HG03095 (cell line): ENCODE measurements around the gene SMIM9.
"Not testable (repeated sequence)": the region's sequence is repeated elsewhere in the genome, so short reads cannot be mapped to it uniquely, and the experiment has no call there.

Experiments used
- ATAC-seq: cut with Tn5 transposase; IDR thresholded peaks from one replicate; pipeline ENCODE4 v1.9.1; 2021; ENCODE audit warnings: moderate library complexity; ENCODE audit not compliant: unreplicated experiment

SMIM9 gene

DNA sequence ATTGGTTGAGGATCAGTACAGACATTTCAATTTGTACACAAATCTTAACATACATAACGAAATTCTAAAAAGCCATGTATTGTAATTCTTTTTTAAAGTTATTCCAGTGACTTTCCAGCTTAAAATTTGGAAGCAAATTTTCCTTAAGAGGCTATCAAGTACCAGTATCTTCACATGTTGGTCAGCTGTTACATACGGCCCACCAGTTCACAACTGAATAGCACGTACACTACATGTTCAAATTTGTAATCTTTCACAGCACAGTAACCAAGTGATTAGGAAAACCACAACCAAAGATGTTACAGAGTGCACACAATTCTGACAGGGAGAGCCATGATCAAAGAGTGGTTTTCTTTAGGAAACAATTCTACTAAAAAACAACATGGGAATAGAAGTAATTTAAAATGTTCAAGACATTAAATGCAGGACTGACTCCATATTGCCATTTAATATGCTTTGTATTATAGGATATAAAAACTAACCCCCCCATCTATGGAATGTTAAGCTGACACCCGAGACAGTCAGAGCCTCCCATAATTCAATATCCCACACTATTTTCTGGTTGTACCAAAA lies 18.1 kb downstream of the SMIM9 start:
- ATAC-seq = not testable (repeated sequence)

DNA sequence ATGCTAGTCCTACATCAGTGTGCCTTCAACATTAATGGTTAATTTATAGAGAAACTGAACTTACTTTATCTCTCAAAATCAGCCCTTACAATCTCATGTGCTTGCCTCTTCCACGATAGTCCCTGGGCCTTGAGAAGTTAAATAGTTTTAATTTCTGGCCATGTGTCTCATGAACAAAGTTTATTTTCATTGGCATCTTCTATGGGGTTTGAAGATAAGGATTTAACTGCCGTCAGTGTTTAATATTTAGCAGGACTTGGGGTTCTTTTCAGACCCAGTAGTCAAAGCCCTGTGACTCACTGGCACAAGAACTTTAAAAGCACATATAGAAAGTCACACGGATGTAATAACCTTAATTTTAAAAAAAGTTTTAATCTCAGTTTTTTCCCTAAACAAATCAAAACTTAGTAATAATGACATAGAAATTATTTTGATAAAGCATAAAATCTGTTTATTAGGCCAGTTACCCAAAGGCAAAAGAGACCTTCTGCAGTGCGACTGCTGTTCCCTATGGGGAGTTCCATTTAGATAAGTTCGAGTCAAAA lies 19.1 kb downstream of the SMIM9 start:
- ATAC-seq = no peak

DNA sequence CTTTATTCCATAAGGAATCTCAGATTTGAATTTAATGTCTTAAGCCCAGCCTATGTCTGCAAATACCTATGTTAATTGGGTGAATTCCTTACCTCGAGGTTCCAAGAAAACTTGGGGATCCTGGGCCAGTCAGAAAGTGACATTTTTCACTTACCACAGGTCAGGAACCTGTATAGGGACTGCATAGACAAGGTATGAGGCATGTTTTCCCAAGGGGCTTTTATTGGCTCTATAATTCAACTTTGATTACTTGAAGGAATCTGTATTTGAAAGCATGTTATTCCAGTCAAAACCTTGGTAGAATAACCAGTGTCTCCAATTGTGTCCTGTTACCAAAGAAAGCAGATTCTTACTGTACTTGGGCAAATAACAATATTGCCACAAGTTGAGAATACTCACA lies 20.7 kb downstream of the SMIM9 start:
- no peak for ATAC-seq

DNA sequence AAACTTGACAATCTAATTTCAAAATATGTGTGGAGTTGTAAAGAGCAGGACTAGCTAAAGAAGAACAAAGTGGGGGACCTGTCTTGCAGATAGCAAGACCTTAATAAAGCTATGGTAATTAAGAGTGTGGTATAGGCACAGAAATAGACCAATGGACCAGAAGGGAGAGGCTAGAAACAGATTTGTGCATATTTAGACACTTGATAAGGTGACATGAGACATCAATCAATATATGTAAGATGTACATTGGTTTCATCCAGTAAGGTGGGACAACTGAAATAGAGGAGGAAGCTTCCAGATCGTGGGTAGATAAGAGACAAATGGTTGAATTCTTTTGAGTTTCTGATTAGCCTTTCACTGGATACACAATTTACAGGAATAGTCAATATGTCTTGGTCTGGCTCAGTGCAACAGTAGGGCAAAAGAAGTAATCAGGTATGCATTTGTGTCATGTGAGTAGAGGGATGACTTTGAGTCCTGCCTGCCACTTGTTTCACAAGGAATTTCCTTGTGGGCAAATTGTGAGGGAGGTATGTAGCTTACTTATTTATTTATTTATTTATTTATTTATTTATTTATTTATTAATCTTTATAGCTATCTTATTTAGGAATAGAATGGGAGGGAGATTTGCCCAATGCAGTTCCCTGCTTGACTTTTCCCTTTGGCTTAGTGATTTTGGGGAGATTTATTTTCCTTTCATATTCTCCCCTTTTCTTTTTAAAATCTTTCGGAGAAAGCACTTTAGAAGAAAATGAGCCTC lies 21.9 kb downstream of the SMIM9 start:
- no peak for ATAC-seq

DNA sequence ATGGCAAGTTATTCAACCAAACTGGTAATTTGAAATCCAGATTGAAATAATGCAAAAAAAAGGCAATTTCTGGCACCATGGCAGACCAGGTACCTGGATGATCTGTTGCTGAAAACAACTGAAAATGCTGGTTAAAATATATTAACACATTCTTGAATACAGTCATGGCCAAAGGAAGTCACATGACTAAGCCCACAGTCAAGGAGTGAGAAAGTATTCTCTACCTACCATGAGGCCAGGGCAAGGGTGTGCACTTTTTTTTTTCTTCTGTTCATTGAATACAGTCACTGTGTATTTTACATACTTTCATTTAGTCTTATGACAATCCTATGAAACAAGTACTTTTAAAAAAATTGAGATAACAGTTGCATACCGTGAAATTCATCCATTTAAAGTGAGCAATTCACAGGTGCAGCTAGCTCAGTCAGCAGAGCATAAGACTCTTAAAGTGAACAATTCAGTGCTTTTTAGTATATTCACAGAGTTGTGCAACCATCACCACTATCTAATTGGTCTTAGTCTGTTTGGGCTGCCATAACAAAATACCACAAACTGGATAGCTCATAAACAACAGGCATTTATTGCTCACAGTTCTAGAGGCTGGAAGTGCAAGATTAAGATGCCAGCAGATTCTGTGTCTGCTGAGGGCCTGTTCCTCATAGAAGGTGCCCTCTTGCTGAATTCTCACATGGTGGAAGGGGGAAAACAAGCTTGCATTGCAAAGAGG lies 24.4 kb downstream of the SMIM9 start:
- no peak for ATAC-seq

DNA sequence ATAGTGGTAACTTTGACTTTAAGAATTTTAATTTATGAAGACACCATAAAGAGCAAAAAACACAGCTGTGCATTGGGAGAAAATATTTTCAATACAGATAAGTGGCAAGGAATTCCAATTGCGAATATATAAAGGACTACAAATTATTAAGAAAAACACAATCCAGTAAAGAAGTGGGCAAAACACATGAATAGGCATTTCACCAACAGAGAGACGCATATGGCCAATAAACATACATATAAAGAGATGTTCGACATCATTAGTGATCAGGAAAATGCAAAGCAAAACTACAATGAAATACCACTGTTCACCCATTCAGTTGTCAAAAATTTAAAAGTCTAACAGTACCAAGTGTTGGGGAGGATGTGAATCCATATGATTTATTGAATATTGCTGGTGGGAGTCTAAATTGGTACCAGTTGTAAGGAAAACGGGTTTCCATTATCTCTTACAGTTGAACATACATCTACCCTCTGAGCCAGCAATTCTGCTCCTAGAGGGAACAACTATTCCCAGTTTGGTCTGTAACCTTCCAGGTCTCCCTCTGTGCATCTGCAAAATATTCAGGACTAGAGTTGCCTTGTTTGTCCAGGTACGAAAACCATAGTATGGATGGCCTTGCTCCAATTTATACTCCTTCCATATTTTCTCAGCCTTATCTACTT lies 27.5 kb downstream of the SMIM9 start:
- no peak for ATAC-seq

DNA sequence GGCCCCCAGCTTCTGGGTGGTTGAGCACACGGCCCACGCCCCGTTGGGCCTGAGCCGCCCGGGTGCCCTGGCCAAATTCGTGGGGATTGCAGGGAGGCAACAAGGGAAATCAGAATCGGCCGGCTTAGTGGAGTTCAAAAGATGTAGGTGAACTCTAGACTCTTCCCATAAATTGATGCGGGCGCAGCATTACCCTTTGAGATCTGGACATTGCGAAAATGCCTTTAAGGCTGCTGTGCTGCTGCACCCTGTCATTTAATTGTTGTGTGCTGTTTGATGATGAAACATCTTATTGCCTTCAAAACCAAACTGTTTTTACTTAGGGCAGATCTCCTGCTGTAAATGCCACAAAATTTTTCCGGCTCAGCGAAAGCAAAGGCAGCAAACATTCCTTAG lies 28.8 kb downstream of the SMIM9 start:
- ATAC-seq = peak; percentile 11

DNA sequence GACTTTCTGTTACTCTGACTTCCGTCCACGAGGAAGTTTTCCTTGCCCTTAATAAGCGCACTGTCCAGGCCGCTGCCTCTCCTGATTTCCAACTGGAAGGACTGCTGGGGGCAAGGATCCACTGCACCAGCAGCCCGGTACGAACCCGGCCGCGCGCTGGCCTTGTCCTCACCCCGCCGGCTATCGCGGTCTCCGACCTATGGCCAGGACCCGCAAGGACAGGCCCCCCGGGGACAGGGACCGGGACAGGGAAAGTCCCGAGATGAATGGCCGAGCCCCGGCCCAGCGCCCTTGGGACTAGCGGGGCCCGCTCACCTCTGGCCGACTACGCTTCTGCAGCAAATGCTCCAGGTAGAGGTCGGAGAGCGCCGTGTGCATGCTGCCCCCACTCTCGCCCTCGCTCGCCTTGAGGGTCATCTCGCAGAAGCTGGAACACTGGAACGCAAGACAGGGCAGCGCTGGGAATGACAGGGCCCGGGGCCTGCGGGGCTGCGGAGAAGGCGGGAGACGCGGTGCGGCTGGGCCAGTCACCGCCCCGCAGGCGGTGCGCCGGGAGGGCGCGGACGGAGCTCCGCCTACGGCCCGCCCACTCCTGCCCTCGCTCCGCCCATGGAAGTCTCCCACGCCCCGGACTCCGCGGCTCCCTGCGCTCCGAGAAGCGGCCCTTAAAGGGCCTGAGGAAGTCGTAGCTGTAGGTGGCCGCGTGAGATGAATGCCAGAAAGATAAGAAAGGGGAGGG lies 29.3 kb downstream of the SMIM9 start, which contains the start of gene MPP1:
Gene MPP1 (minus strand): TSS at position 529 of the 739 bp plus-strand sequence. CDS start 112 bp downstream, at position 417.
- peak; percentile 97 for ATAC-seq

DNA sequence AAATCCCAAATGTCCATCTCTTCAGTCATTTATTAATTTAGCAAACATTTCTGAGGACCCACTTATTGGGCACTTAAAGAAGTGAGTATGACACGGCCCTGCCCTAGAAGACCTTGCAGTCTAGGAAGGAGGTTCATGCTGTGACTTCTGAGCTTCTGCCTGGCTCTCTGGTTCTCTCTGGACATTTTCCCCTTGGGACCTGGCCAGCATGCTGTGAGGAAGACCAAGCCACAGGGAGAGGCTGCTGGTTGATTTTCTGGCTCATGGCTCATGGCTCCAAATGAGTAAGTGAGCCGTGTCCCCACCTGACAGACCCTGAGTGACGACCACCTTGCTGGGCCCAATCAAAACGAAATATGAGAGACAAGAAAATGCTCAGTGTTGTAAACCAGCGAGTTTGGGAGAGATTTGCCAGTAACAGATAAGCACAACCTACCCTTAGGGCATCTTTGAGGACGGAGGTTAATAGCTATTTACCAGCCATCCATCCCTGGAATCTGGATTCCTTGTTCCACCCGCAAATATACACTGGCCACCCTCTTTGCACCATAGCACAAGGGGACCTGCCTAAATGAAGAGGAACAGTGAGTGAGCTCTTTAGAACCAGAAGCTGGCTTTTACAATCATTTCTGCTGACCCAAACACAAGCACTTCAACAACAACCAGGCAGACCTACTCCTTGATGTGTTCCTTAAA lies 30.1 kb downstream of the SMIM9 start:
- ATAC-seq = no peak

DNA sequence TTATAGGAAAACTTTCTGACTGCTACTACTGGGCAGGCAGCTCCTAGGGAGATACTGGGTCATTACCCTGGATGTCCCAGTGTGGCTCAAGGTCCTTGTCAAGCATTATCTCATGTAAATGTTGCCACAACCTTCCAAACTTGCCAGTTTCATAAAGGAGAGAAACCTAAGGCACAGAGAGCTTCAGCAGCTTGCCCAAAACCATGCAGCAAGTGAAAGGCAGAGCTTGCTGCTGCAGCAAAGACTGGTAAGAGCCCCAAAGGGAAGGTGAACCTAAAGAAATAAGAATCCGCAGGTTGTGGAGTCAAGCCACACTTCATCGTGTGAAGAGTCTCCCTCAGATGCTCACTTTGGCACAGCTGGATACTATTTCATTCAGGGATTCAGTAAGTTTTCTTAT lies 31.5 kb downstream of the SMIM9 start:
- no peak for ATAC-seq

DNA sequence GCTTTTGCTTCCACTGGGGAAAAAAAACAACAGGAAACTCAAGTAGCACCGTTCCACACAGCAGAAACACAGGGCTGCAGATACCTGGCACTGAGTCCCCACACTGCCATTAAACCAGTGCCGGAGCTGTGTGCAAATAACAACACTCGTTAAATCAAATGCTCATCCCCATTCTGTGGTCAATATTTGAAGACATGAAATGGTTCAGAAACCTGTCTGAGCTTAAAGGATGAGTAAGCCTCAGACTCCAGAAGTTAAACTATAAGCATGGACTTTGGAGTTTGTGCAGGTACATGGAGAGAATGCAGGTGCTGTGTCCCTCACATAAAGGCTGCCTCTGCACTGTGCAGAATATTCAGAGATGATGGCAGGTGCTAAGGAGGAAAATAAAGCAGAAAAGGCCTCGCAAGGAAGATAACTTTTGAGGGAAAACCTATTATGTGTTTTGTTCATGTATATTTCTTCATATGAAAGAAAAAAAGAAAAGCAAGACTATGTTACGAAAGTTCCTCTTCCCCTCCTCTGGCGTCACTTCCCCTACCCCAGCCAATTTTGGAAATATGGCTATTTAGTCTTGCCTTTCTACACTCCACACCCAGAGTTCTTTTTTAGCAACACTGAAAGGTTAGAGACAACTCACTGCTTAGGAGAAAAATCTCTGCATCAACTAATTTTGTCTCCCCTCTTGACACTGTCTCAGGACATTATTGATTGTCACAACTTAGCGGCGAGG lies 33.8 kb downstream of the SMIM9 start:
- ATAC-seq = no peak

DNA sequence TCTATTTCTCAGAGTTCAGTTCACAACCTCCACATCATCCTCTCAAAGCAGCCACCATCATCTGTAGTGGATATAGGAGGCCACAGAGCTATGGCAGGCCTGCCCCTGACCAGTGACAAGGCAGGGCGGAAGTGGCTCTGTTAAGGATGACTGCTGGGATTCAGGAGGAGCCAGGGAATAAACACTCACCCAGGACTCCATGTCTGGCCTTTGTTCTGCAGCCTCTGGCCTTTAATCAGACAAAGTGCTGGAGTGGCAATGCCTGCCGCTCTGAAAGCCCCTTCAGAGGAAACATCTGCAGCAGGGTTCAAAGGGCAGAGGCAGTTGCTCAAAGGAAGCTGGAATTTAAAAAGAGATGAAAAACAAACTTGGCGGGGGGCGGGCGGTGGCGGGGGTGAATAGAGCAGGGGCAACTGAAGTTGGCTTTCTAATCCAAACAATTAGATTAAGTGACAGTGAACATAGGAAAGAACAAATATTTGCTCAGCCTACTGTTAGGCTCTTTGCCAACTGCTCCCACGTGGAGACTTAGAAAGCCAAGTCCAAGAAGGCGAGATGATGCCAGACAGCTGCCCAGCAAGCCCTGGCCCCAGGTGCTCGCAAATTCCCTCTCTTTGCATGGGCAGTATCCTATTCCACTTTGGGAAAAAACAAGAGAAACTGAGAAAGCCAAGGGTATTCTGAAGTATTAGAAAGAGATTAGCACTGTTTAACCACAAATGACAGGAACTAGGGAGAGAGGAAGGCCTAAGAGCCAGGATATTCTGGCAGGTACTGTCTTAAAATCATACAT lies 34.7 kb downstream of the SMIM9 start:
- ATAC-seq = no peak

DNA sequence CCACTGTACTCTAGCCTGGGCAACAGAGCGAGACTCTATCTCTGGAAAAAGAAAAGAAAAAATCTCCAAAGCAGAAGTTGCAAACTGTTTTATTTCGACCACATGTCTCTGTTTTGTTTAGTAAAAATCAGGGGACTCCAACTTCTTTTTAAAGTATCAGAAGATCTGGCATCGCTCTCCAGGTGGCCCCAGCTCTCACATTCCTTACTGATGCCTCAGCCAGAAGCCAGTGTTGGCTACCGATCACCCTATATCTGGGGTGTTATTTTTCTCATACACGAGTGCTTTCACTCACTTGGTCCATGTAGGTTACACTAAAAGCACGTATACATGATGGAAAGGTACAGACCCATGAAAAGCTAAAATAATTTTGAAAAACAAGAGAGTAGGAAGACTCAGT lies 37.5 kb downstream of the SMIM9 start:
- ATAC-seq = no peak

DNA sequence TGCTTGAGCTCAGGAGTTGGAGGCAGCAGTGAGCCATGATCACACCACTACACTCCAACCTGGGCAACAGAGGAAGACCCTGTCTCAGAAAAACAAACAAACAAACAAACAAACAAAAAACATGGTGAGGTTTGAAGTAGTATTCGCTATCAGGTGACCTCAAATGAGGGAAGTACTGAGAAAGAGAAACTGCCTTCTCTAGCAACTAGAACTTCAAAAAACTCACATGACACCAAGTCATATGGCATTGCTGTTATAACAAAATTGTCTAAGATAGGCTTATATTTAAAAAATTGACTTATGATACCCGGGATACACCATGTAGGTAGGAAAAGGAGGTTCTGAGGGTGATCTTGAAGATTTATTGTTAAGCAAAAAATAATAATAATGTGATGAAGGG lies 39.4 kb downstream of the SMIM9 start:
- ATAC-seq = no peak

DNA sequence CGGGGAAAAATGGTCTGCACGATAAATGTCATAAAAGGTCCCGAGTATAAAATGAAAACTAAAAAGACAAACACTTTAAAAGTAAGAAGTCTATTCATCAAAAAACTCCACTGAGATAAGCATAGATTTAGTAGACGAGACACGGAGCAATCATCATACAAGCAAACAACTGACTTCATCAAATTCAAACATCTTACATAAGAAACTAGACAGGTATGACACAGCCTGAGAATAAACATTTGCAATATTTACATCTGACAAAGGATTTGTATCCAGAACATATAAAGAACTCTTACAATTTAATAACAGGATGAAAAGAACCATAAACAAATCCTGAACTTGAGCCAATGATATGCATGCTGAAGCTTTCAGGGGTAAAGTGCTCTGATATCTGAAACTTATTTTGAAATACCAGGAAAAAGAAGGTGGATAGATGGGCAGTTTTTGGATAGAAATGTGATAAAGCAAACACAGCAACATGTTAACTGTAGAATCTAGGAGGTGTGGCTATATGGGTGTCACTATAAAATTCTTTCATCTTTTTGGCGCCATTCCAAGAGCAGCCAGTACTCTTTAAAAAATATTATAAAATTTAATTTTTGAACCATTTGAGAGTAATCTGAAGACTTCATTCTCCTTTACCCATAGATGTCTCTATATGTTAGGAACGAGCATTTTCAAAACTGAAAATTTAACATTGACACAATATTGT lies 41.2 kb downstream of the SMIM9 start:
- no peak for ATAC-seq

DNA sequence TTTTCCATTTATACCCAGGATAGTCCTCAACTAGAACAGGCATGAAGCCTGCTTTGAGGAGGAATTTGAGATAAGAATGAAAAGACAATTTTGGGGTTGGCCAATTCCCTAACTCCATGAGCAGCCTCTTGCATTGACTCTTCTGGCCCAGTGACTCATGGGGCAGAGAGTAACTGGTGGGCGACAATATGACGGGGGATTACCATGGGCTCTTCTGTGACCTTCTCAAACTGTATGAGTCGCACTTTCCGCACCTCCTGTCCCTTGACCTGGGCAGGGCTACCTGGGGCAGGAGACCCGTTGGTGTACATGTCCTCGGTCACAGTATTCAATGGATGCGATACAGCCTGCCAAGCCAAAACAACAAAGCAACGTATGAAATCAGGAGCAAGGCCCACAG lies 42.5 kb downstream of the SMIM9 start:
- ATAC-seq = no peak

DNA sequence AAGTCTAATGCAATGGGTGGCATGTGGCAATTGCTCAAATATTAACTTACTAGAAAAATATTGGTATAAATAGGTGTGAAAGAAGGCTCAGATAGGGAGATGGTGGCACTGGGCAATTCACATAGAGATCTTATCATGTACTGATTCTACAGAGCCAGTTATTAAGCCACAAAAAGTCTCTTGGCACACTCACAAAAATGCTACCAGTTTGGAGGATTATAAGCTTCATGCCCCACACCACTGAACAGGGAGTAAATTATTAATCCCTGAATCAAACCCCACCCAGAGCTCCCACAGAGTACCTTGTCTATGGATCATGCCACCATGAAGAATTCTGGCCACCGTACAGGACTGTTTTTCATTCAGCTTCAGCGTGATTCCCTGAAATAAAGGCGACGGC lies 43.0 kb downstream of the SMIM9 start:
- ATAC-seq = no peak

DNA sequence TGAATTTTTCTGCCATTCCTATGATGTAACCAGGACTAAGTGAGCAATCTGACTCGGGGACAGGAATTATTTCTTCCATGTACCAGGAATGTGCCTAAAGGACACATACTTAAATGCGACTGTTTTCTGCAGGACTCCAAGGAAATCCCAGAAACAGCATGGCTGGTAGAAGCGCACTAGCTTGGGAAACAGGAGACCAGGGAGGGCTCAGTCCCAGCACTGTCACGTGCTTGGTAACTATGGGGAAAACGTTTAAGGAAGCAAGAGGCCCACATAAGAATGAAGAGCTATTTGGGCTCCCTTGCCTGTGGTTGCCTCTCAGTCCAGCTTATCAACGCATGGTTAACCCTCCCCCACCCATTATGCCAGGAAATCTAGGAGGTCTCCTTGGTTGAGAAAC lies 48.7 kb downstream of the SMIM9 start:
- no peak for ATAC-seq
